Ascending aorta (tissue), 2 donors: Measurements from ENCODE around the gene LRP1B. TPM values are rescaled to one million over a fixed set of nuclear protein-coding genes. Genes with fewer than 3 reads are reported as not detected.

Experiments used
- DNase-seq, 2 donors: peaks; one replicate each; pipeline ENCODE4 v3.0.0-alpha.2; 2019; ENCODE audit warnings: low spot score in 2 of 2
- H3K27ac ChIP-seq, 2 donors: fragments of 200-600 bp; sonication (generic); one replicate each; pipeline ENCODE4 v1.5.1; 2016 to 2017; ENCODE audit warnings: mild to moderate bottlenecking in 1 of 2
- H3K27me3 ChIP-seq: fragments of 200-600 bp; sonication (generic); one replicate; pipeline ENCODE4 v1.5.1; 2017
- H3K36me3 ChIP-seq, 2 donors: fragments of 200-600 bp; sonication (generic); one replicate each; pipeline ENCODE4 v1.5.1; 2016
- H3K4me1 ChIP-seq, 2 donors: fragments of 200-600 bp; sonication (generic); one replicate each; pipeline ENCODE4 v1.5.1; 2016 to 2017; ENCODE audit warnings: mild to moderate bottlenecking in 1 of 2
- H3K4me3 ChIP-seq, 2 donors: fragments of 200-600 bp; sonication (generic); one replicate each; pipeline ENCODE4 v1.5.1; 2016 to 2017; ENCODE audit warnings: mild to moderate bottlenecking in 1 of 2
- H3K9me3 ChIP-seq, 2 donors: fragments of 200-600 bp; sonication (generic); one replicate each; pipeline ENCODE4 v1.5.1; 2016
- intact Hi-C: fragments of 100-400 bp; cut with DNase I; formaldehyde crosslinking; loops from one replicate; pipeline ENCODE4 v1.15.1; 2023
- total RNA-seq: library from RNA; depleted of rRNA; stranded (reverse); fragments of >200 nt; gene quantifications from one replicate; pipeline ENCODE4 v1.1.0, GENCODE V29; 2016
- TF ChIP-seq, protein P1 (sequence below), 3 experiments: fragments of 200-600 bp in 2 of 3; fragments of 450-650 bp in 1 of 3; sonication (generic) in 2 of 3; IDR thresholded peaks; one replicate each; pipeline ENCODE4 v1.5.1; 2016 to 2019; ENCODE audit warnings: antibody characterized with exemption in 3 of 3, mild to moderate bottlenecking in 1 of 3, moderate library complexity in 1 of 3

Gene LRP1B
- total RNA-seq, 1 donor from 2014 or later, result not detected

DNA sequence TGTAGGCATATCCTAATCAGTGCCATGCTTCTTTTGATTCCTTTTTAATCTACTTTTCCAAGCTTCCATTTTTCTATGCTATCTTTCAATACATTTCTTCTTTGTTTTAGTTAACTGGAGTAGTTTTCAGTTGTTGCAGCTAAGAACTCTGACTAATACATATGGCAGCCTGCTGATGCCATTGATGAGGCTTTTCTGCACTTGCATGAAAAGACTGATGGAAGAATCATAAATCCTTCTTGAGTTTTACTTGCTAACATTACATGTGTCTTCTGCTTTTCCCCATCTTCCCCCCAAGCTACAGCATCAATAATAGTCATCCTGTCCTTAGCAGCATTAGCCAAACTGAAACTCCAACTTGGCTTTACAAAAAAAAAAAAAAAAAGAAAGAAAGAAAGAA is 203.3 kb downstream of the LRP1B start:
- no peaks in the 10 kb centered on the region for H3K36me3 ChIP-seq
- no peaks in the 10 kb centered on the region for H3K4me1 ChIP-seq
- DNase-seq, result no peak
- intact Hi-C loops, result no loop called here
- no peaks in the 10 kb centered on the region for H3K27me3 ChIP-seq
- H3K4me3 ChIP-seq, result no peak overlapping the region
- no peaks in the 10 kb centered on the region for H3K9me3 ChIP-seq
- H3K27ac ChIP-seq, result no peak overlapping the region
- TF ChIP-seq, protein P1, sequence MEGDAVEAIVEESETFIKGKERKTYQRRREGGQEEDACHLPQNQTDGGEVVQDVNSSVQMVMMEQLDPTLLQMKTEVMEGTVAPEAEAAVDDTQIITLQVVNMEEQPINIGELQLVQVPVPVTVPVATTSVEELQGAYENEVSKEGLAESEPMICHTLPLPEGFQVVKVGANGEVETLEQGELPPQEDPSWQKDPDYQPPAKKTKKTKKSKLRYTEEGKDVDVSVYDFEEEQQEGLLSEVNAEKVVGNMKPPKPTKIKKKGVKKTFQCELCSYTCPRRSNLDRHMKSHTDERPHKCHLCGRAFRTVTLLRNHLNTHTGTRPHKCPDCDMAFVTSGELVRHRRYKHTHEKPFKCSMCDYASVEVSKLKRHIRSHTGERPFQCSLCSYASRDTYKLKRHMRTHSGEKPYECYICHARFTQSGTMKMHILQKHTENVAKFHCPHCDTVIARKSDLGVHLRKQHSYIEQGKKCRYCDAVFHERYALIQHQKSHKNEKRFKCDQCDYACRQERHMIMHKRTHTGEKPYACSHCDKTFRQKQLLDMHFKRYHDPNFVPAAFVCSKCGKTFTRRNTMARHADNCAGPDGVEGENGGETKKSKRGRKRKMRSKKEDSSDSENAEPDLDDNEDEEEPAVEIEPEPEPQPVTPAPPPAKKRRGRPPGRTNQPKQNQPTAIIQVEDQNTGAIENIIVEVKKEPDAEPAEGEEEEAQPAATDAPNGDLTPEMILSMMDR (IDR thresholded peaks at IDR 0.05), result no peak

DNA sequence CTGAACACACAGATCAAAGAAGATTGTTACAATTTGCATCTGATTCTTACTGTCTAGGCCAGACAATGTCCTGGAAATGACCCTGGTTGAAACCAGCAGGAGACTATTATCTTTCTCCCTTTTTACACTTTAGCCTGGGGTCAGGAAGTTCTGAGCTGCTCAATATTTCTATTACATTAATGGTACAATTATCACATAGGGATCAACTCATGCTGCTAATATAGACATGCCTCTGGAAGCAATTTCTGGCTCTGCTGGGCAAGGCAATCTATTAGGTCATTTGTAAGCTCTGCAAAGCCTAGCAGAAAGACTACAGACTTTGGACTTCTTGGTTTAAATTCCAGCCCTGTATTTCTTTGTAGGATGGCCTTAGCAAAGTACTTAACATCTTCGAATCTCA is 205.3 kb downstream of the LRP1B start:
- DNase-seq, result no peak
- intact Hi-C loops, result no loop called here
- Histone ChIP-seq H3K9me3 (no peaks in the 10 kb centered on the region), H3K27me3 (no peaks in the 10 kb centered on the region), H3K36me3 (no peaks in the 10 kb centered on the region), H3K4me1 (no peaks in the 10 kb centered on the region), H3K27ac (no peak overlapping the region), H3K4me3 (no peak overlapping the region)
- TF ChIP-seq, protein P1 (IDR thresholded peaks at IDR 0.05), result no peak

DNA sequence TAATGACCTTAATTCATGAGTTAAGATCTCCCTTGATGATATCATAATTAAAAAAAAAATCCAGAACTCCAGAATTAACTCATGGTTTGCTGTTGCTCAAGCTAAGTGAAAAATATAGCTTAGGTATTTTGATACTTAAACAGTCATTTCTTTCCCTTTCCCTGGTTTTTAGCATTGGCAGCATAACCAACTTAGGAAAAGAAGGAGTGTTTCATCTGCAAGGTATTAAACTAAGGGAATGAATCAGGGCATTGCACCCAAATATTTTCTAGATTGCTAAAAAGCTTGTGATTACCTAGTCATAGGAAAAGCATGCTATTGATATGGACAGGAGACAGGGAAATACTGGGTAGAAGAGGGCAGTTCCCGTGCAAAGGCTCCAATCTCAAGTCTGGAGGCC is 207.2 kb downstream of the LRP1B start:
- Histone ChIP-seq H3K4me1 (no peaks in the 10 kb centered on the region), H3K27me3 (no peaks in the 10 kb centered on the region), H3K9me3 (no peaks in the 10 kb centered on the region), H3K27ac (no peak overlapping the region), H3K4me3 (no peak overlapping the region), H3K36me3 (no peaks in the 10 kb centered on the region)
- intact Hi-C loops, result no loop called here
- TF ChIP-seq, protein P1 (IDR thresholded peaks at IDR 0.05), result no peak
- no peak for DNase-seq

DNA sequence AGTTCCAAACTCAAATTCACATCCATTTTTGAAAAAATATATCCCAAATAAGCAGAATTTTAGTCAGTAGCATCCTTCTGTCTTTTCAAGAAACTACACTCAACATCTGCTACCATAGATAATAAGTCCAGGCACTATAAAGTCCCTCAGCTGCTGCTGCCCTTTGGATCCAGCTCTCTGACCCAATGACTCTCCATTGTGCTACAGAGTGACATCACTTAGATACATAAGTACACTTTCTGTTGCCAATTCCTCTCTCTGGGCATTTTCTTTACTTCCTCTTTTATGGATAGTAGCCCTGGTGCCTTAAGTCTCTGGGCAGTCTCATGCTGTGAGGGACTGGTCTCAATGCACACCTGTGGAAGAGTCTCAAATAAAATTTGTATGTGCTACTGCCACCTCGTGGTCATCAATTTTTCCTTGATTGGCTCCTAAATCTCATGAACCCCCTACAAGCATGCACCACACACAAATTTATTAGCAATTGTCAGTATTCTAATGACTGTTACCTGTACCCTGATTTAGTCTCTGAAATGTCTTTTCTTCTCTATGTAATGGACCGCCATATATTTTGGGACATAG is 219.2 kb downstream of the LRP1B start:
- no peak for DNase-seq
- TF ChIP-seq, protein P1 (IDR thresholded peaks at IDR 0.05), result no peak
- no peak overlapping the region for H3K27ac ChIP-seq
- intact Hi-C loops, result no loop called here
- no peaks in the 10 kb centered on the region for H3K4me1 ChIP-seq
- no peaks in the 10 kb centered on the region for H3K27me3 ChIP-seq
- peaks cover 0 to 3% of the 10 kb centered on the region in 2 donors for H3K9me3 ChIP-seq
- no peaks in the 10 kb centered on the region for H3K36me3 ChIP-seq
- no peak overlapping the region for H3K4me3 ChIP-seq

DNA sequence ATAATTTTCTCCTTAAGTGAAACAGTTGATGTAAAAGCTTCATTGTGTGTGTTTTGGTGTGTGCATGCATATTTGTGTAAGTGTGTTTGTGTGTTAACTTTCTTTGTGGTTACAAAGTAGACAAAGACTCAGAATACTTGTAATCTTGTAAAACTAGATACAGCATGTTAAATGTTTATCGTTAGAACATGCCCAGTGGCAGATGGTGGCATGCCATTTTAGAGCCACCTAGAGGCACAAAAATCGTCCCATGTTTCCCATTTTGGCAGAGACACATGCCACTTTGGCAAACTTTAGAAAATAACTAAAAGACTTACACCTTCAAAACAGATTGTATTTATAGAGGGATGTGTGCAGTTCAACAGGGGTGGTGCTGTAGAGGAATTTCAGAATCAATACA is 224.1 kb downstream of the LRP1B start:
- H3K4me3 ChIP-seq, result no peak overlapping the region
- no peaks in the 10 kb centered on the region for H3K27me3 ChIP-seq
- no peak for DNase-seq
- intact Hi-C loops, result no loop called here
- no peaks in the 10 kb centered on the region for H3K36me3 ChIP-seq
- no peaks in the 10 kb centered on the region for H3K4me1 ChIP-seq
- H3K9me3 ChIP-seq, result no peaks in the 10 kb centered on the region
- TF ChIP-seq, protein P1 (IDR thresholded peaks at IDR 0.05), result no peak
- no peak overlapping the region for H3K27ac ChIP-seq

DNA sequence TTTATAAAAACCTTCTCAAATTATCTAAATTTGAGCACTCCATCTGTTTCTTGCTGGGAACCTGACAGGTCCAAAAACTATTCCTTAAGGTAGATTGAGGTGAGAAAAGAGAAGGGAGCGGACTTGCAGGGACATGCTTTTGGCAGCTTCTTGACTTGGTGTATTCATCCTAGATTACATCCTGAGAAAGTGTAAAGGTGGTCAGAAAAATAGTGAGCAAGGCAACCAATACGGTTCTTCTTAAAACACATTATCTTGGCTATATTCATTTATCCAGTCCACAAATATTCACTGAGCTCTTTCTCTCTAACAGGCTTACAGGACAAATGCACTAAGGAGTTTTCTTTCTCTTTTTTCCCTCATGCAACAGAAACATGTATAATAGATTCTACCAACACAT is 230.0 kb downstream of the LRP1B start:
- H3K27ac ChIP-seq, result no peak overlapping the region
- H3K9me3 ChIP-seq, result no peaks in the 10 kb centered on the region
- H3K27me3 ChIP-seq, result no peaks in the 10 kb centered on the region
- TF ChIP-seq, protein P1 (IDR thresholded peaks at IDR 0.05), result no peak
- intact Hi-C loops, result no loop called here
- no peak overlapping the region for H3K4me3 ChIP-seq
- H3K4me1 ChIP-seq, result no peaks in the 10 kb centered on the region
- H3K36me3 ChIP-seq, result no peaks in the 10 kb centered on the region
- no peak for DNase-seq
